Measurements from ENCODE around the gene VSTM2L.

The VSTM2L gene

DNA sequence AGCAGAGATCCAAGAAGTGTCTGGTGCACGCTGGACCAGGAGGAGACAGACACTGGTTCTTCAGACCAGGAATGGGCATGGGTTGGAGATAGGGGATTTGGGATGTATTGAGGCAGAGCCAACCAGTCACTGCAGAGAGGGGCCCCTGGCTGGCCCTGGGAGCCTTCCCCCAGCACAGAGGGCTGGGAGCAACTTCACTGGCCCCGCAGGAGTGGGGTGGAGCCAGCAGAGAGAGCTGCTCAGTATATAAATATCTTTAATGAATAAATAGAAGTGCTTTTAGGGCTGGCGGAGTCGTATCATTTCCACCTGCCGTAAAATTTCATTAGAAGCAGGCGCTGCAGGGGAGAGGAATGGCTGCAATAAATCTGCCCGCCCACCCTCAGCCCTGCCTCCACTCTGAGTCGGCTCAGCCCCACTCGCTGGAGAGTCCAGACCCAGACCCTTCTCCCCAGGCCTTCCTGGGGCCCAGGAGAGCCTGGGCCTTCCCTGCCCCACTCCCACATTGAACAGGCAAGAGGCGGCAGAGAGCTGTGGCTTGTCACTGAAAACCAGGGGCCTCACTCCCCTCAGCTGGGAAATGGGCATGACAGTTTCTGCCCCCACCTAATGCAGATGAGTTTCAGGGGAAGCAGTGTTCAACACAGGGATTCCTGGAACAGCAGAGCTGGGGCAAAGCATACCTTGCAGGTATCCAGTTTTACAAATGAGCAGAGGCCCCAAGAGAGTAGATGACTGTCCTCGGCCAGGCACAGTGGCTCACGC lies 23.9 kb upstream of the VSTM2L start:
- no peak for DNase-seq

DNA sequence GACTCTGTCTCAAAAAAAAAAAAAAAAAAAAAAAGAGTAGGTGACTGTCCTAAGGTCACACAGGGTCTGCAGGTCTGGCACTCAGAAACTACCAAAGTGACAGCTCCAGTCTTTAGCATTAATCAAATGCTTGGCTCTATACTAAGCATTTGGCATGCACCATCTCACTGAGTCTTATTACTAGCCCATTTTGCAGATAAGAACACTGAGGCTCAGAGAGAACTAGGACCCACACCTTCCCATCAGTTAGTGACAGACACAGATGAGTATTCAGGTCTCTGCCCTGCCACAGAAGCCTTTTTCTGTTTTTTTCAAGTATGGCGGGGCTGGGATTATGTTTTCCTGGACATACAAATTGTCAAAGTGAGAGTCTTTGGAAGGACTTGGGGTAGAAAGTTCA lies 23.1 kb upstream of the VSTM2L start:
- DNase-seq = no peak

DNA sequence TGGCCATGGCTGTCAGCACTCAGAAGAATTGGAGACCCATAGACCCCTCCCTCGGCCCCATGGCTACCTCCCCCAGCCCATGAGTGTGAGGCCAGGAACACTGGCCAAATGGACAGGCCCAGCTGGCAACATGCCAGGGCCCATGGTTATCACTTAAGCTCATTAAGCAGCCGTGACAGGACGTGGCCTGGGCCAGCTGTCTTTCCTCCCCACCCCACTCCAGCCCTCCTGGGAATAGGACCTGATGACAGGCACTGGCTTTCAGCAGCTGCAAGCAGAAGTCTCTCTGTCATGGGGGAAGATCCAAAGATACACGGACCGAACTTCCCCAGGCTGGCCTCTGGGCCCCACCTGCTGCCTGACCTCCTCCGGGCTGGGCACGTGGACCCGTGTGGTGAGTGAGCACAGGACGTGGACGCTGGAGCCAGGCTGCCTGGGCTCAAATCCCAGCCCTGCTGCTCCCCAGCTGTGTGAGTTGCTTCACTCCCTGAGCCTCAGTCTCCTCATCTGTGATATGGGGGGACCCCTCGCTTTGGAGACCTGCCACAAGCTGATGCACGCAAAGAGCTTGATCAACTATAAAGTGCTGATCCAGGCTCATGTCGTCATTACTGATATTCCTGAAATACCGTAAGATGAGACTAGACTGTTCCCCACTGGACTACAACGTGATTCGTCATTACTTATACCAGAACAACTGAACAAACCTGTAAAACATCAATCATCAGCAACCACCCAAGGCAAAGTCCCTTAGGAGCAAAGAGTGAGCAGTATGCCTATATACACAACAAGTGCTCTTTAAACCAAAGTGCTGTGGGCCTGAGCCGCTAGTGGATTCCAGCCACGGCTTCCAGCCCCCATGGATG lies 22.0 kb upstream of the VSTM2L start:
- DNase-seq = no peak

DNA sequence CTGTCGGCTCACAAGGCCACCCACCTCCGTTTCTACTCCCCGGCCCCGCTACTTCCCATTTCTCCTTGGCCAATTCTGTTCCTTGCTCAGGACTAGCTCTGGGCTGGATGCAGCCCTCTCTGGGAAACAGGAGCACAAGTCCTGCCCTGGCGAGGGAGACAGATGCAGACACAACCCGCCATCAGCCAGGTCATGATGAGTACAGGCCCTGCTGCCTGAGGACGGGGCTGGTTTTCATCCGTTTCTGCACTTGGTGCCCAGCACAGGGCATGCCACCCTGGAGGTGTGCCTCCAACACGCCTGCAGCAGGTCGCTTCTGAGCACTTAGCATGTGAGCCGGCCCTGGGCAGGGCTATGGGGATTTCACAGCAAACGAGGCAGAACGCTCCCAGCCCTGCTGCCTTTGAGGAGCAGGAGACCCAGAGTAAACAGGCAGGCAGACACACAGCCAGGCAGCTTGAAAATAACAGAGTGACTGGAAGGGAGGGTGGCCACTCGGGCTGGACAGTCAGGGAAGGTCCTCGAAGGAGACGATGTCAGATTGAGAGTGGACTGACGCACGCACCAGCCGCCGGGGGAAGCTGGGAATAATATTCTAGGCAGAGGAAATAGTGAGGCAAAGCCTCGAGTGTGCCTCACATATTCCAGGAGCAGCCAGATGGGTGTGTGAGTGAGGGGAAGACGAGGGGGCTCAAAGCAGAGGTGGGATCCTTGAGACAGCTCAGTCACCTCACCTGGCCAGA lies 21.2 kb upstream of the VSTM2L start:
- DNase-seq = no peak

DNA sequence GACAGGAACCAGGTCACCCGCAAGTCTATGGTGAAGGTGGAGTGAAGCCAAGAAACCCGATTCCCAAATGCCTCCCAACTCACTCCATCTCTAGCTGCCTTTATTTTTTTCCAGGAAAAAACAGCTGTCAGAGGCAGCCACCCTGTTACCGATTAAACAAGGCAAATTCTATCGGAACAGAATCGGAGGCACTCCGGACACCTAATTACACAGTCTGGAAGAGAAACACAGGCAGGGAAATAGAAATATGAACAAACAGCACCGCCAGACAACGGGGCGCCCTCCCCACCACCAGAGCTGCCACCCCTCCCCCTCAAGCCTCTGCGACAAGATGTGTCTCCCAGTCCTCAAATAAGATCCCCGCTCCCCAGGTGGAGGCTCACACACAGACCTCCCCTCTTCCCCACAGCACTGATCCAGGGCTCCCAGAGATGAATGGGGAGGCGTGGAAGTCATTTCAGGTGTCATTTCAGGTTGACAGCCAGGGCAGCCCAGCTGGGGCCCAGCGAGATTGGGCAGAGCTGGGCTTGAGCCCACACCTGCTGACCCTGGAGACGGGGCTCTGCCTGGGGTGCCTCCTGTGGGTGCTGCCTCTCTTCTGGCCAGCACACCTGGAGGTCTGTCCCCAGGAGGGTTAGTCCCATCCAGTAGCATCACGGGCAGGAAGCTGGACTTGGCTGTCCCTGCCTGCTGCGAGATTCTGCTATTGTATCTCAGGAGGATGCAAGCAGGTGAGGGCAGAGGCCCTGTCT lies 19.8 kb upstream of the VSTM2L start:
- no peak for DNase-seq

DNA sequence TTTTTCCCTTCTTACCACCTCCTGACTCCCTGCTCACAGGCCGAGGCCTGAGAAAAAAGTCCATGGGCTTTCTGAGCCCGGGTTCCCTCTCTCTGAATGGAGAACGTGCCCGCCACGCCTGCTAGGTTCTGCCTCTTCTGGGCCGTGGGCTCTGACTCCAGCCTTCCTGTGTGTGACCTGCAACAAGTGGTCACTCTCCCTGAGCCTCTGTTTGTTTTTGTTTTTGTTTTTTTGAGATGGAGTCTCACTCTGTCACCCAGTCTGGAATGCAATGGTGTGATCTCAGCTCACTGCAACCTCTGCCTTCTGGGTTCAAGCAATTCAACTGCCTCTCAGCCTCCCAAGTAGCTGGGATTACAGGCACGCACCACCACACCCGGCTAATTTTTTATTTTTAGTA lies 17.9 kb upstream of the VSTM2L start:
- no peak for DNase-seq

DNA sequence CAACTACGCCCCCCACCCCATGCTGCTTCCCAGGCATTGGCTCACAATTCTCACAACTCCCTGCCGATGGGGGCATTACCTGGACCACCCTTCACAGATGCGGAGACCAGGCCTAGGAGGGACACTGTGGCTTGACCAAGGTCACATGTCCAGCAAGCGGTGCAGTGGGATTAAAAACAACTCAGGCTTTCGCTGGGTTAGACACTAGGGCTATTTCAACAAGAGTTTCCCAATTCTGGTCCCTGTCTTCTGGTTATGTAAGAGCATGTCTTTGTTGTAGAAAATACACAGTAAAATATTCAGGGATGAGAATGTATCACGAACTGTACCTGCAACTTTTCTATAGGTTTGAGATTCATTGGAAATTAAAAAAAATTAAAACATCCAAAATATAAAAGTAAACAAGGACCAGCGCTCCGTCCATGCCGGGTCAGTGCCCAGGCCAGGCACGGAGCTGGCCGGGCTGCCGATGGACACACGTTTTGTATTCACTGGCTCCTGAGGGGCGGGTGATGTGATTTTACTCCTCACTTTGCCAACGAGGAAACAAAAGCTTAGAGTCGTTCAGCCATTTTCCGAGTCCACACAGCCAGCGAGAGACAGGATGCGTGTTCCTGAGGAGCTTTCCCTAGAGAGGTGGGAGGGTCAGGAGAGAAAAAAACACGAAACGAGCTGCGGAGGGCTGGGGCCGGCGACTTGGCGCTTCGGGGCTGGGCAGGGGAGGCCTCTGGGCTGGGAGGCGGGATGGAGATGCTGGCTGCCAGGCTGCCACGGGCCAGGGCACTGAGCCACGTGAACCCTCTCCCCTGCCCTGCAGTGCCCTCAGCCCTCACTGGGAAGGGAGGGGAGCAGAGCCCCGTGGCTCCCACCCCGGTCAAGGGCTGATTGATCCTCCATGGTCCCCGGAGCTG lies 17.1 kb upstream of the VSTM2L start:
- DNase-seq = no peak

DNA sequence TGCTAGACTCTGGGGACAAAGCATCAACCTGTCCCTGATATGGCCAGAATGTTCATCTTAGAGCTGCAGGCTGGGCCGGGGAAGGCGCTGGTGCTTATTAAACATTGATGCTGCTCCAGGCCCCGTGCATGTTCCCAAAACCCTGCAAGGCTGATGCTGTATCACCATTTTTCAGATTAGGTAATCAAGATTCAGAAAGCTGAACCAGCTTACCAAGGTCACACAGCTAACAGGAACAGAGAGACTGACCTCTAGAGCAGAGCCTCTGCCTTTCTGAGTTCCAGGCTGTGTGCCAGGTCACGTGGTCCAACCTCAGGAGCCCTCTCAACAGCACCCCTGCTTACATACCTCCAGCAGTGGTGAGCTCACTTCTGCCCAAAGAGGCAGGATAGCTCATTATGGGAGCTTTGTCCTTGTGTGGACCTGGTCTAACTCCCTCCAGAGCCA lies 16.1 kb upstream of the VSTM2L start:
- no peak for DNase-seq

DNA sequence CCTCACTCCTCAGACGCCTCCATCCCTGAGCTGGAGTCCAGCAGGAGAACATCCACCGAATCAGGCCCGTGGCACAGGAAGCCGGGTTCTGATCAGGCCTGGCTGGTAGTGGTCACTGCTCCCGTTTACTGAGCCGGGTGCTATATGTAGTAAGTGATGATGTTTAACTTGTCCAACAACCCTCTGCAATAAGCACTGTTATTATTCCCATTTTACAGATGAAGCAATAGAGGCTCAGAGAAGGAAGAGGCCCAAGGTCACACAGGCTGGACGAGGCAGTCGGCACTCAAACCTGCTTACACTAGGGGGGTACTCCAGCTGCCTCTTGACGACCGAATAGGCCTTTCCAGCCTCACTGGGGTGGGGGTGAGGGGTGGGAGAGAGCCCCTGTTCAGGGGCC lies 14.3 kb upstream of the VSTM2L start:
- DNase-seq = no peak

DNA sequence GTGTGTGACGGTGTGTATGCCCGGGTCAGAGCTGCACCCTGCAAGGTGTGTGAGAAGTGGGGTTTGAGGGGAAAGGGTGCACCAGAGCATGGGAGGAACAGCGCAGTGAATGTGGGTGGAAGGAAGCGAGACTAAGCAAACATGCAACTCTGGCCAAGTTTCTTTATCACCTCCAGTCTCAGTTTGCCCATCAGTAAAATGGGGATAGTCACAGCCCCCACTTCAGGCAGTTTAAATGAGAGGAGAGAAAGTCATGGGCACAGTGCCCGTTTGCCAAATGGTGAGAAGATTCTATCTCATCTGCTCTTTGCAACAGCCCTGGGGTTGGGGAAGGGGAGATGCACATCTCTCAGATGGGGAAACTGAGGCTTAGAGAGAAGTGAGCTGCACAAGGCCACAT lies 12.8 kb upstream of the VSTM2L start:
- no peak for DNase-seq

DNA sequence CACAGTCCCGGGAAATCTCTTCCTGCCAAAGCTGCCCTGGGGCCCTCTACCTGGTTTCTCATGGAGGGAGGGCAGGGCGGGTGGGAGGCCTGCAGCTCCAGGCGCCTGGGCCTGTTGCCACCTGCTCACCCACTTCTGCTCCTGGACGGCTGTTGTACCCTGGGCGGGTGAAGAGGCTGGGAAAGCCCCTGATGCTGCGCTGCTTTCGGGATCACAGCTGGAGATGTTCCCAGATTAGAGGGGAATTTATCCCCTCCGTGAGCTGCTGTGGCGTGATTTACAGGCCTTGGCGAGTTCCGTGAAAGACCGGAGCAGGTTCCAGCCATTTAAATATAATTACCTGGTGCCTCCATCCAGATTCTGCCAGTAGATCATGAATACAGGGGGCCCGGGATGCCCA lies 12.3 kb upstream of the VSTM2L start:
- DNase-seq = no peak

DNA sequence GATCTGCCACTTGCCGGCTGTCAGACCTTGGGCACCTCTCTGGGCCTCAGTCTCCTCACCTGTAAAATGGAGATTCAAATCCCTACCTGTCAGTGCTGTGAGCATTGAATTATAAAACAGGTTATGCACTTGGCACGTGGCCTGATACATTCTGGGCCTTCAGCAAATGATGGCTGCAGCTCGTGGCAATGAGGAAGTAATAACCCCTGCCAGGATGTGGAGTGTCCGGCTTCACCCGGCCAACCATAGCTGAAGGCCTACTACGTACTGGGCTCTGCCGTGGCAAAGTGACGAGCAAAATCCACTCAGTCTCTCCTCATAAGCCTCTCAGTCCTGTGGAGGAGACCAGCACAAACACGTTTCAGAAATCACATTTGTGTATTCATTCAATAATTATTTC lies 10.9 kb upstream of the VSTM2L start:
- DNase-seq = no peak

DNA sequence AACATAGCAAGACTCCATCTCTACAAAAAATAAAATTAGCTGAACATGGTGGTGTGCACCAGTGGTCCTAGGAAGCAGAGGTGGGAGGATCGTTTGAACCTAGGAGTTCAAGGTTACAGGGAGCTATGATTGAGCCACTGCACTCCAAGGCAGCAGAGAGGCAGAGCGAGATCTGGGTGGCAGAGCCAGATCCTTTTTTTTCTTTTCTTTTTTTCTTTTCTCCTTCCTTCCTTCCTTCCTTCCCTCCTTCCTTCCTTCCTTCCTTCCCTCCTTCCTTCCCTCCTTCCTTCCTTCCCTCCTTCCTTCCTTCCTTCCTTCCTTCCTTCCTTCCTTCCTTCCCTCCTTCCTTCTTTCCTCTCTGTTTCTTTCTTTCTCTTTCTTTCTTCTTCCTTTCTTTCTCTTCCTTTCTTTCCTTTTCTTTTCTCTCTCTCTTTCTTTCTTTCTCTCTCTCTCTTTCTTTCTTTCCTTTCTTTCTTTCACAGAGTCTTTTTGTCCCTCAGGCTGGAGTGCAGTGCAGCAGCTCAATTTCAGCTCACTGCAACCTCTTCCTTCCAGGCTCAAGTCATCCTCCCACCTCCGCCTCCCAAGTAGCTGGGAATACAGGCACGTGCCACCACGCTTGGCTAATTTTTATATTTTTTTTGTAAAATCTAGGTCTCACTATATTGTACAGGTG lies 9.2 kb upstream of the VSTM2L start:
- DNase-seq = no peak

DNA sequence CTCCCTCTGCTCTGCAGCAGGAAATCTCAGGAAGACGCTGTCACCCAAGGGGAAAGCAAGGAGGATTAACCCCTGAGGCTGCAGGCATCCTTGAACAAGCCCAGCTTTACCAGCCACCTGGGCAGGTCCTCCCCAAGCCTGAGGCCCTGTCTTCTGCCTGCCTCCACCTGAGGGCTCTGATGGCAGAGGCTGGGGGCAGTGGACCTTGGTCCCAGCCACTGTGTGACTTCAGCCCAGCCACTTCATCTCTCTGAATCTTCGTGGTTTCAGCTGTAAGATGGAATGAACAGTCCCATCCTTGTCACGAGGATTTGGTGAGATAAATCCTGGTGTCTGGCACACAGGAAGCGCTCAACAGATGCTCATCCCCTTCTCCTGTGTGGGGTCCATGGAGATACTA lies 8.5 kb upstream of the VSTM2L start:
- no peak for DNase-seq

DNA sequence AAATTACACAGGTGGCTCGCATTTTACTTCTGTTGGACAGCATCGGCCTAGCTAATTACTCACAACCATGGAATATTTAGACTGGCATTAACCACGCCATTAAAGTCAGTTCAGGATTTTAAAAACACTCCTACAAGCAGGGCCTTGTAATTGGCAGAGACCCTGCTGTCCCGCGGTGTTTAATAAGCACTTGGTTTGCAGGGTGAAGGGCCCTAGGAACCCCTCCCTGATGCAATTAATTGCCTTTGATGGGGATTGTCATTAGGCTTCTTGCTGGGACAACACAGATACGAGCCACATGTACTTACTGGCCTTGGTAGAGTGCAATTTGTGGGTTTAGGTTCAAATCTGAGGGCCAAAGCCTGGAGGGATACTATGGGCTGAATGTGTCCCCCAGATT lies 7.8 kb upstream of the VSTM2L start:
- no peak for DNase-seq

DNA sequence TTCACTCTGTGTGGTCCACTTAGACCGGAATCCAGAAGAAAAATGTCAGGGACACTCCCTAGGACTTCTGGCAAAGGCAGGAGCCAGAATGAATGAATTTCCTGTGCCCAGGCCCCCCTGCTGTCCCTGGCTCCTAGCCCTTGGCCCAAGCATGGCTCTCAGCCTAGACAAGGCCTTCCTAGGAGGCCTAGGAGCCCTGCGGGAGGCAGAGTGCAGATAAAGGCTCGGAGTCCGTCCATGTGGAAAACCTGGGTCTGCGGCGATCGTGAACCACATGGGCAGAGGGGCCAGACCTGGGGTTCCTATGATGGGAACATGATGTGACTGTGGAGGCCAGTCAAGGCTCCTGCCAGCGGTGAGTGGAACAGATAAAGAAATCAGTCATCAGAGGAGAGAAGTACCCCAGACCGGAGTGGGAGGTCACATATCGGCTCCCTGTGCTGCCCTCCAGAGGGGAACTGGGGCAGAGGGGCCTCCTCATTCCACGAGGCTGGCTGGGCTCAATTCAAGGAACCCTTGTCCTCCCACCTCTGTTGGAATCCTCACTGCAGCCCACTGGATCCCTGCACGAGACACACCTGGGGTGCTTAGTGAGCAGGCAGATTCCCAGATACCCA lies 5.9 kb upstream of the VSTM2L start:
- DNase-seq = no peak

DNA sequence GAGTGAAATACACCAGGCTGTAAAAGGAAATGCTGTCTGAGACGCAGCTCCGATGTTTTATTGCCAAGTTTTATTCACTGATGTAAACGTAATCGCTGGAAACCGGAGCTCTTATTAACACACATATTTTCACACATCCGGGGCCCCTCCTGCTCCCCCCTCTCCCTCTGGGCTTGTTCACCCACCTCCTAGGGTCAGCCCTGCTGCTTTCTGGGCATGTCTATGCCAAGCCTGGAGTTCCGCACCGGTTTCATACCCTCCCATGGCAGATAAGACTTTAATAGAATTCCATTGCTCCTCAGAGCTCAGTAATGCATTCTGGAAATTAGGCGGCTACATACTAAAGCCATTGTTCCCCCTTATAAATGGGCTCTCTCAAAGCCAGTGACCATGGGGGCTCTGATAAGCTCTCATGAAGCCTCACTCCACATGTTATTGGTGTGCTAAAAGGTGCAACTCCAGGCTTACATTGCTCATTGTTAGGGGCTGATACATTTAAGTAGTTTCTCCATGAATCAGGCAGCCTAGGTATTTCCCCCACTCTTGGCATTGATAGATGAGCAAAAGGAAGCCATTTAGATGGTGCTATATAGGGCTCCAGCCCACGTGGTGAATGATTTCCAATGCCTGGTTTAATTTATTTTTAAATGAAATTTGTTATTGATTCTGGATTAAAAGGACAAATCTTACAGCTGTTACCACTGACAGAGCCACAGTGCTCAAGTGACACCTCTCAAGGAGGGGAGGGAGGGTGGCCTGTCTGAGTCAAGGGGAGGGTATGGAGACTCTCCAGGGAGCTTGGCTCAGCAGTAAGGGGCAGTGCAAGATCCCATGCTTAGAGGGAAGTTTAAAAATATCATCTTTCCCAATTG lies 4.5 kb upstream of the VSTM2L start:
- DNase-seq = peak; percentile 59

DNA sequence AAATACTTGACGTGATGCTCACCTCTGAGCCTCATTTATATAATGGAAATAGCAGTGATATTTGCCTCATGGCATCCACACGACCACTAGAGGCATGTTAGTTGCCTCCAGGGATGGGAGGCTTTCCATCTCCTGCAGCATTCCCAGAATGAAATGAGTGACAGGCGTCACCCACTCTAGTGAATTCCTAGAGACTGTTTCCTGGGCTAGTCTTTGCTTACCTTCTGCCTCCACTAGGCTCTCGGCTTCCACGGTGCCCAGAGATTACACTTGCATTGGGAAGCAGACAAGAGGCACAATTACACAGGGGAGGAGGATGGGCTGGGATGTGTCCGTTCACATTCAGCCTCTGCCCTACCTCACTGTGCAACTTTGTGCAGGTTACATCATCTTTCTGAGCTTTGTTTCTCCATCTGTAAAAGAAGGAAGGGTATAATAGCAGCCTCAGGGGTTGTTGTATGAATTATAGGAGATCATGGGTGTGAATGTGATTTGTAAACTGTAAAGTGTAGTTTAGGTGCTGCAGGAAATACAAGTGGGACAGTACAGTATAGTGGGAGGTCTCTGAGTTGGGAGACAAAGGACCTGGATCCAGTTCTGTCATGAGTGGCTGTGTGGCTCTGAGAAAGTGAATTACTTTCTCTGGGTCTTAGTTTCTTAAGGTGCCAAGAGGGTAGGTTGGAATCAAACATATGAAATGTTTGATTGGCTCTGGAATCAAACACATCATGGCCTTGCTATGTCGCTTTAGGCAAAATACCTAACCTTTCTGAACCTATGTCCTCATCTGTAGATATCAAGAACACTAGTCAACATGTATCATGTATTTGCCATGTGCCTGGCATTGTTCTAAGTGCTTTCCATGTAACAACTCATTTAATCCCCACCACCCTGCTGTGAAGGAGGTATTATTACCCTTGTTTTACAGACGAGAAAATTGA lies 3.6 kb upstream of the VSTM2L start:
- no peak for DNase-seq

Data from activated CD4-positive, alpha-beta T cell treated with anti-CD3 and anti-CD28 coated beads, Interleukin-2, amount 50 U/mL, for 16 hours (primary cell).